HG03575 (cell line): ENCODE data around the gene KLF13.

Source experiments
- ATAC-seq: cut with Tn5 transposase; IDR thresholded peaks from one replicate; pipeline ENCODE4 v1.9.1; 2021; ENCODE audit not compliant: unreplicated experiment, insufficient number of reproducible peaks, low FRiP score; ENCODE audit errors: extremely low read depth

The KLF13 gene

GRCh38 chr15:31328428-31328968 is 1.9 kb downstream of the KLF13 start:
- ATAC-seq: no peak

GRCh38 chr15:31328969-31329639 is 2.5 kb downstream of the KLF13 start:
- ATAC-seq: no peak

- no peak for ATAC-seq
Measured at GRCh38 chr15:31329640-31330010, 3.0 kb downstream of the KLF13 start.

- ATAC-seq: no peak
Measured at GRCh38 chr15:31330111-31330785, 3.6 kb downstream of the KLF13 start.

- no peak for ATAC-seq
Measured at GRCh38 chr15:31330836-31331235, 4.2 kb downstream of the KLF13 start.

- ATAC-seq: no peak
Measured at GRCh38 chr15:31331389-31331788, 4.8 kb downstream of the KLF13 start.

- ATAC-seq: no peak
Measured at GRCh38 chr15:31332020-31332680, 5.5 kb downstream of the KLF13 start.

- no peak for ATAC-seq
Measured at GRCh38 chr15:31332681-31333071, 6.0 kb downstream of the KLF13 start.

- no peak for ATAC-seq
Measured at GRCh38 chr15:31333119-31333518, 6.5 kb downstream of the KLF13 start.

GRCh38 chr15:31333820-31334219 is 7.2 kb downstream of the KLF13 start:
- no peak for ATAC-seq

- ATAC-seq: no peak
Measured at GRCh38 chr15:31335989-31336592, 9.5 kb downstream of the KLF13 start.

- no peak for ATAC-seq
Measured at GRCh38 chr15:31336593-31337295, 10.1 kb downstream of the KLF13 start.

GRCh38 chr15:31337352-31338031 is 10.9 kb downstream of the KLF13 start:
- ATAC-seq: no peak

- no peak for ATAC-seq
Measured at GRCh38 chr15:31338318-31338878, 11.8 kb downstream of the KLF13 start.

- ATAC-seq: no peak
Measured at GRCh38 chr15:31338879-31339557, 12.4 kb downstream of the KLF13 start.

GRCh38 chr15:31339558-31339895 is 12.9 kb downstream of the KLF13 start:
- no peak for ATAC-seq

GRCh38 chr15:31340047-31340446 is 13.4 kb downstream of the KLF13 start:
- ATAC-seq: no peak

- no peak for ATAC-seq
Measured at GRCh38 chr15:31340592-31340991, 14.0 kb downstream of the KLF13 start.
